Loucy (cell line): ENCODE results near the gene GPR39.

Experiments
- H2AFZ ChIP-seq: fragments of 200-600 bp; sonication (generic); 2 replicates; pipeline ENCODE4 v1.6.0; 2016; ENCODE audit warnings: antibody characterized with exemption, mild to moderate bottlenecking, low read length, moderate library complexity
- H3F3A ChIP-seq: fragments of 200-600 bp; 2 replicates; pipeline ENCODE4 v1.6.0; 2016; ENCODE audit warnings: antibody characterized with exemption, low read depth, mild to moderate bottlenecking
- H3K27me3 ChIP-seq: fragments of 200-600 bp; sonication (generic); 2 replicates; pipeline ENCODE4 v1.6.1; 2014; ENCODE audit warnings: low read length, mild to moderate bottlenecking; ENCODE audit not compliant: insufficient read depth, poor library complexity, severe bottlenecking
- H3K36me3 ChIP-seq: fragments of 200-600 bp; sonication (generic); 2 replicates; pipeline ENCODE4 v1.6.1; 2016; ENCODE audit warnings: low read length; ENCODE audit not compliant: insufficient read depth
- H3K4me1 ChIP-seq: fragments of 200-600 bp; sonication (generic); 2 replicates; pipeline ENCODE4 v1.5.1; 2014; ENCODE audit warnings: low read length, mild to moderate bottlenecking; ENCODE audit not compliant: insufficient read depth, poor library complexity, severe bottlenecking
- H3K4me2 ChIP-seq: fragments of 200-600 bp; sonication (generic); 2 replicates; pipeline ENCODE4 v1.6.0; 2014; ENCODE audit warnings: antibody characterized with exemption, low read length, low read depth, mild to moderate bottlenecking; ENCODE audit not compliant: poor library complexity, severe bottlenecking
- H3K4me3 ChIP-seq: fragments of 200-600 bp; sonication (generic); 2 replicates; pipeline ENCODE4 v1.5.1; 2014; ENCODE audit warnings: low read length, mild to moderate bottlenecking, mixed read lengths; ENCODE audit not compliant: poor library complexity, severe bottlenecking
- H3K79me2 ChIP-seq: fragments of 200-600 bp; sonication (generic); 2 replicates; pipeline ENCODE4 v1.6.1; 2014; ENCODE audit warnings: low read length; ENCODE audit not compliant: insufficient read depth
- H3K9ac ChIP-seq: fragments of 200-600 bp; sonication (generic); 2 replicates; pipeline ENCODE4 v1.6.0; 2014; ENCODE audit warnings: mild to moderate bottlenecking, low read depth, low read length, moderate library complexity; ENCODE audit not compliant: poor library complexity, severe bottlenecking
- H3K9me2 ChIP-seq: fragments of 200-600 bp; sonication (generic); replicated peaks from 2 replicates; pipeline ENCODE4 v1.6.1; 2016; ENCODE audit warnings: low read depth, low read length, mixed read lengths
- H3K9me3 ChIP-seq: fragments of 200-600 bp; sonication (generic); 2 replicates; pipeline ENCODE4 v1.6.1; 2014; ENCODE audit warnings: mild to moderate bottlenecking, antibody characterized with exemption, low read length, low read depth; ENCODE audit not compliant: insufficient read depth
- H4K20me1 ChIP-seq: fragments of 200-600 bp; sonication (generic); 2 replicates; pipeline ENCODE4 v1.6.0; 2014; ENCODE audit warnings: antibody characterized with exemption, low read length, mild to moderate bottlenecking; ENCODE audit not compliant: insufficient read depth, poor library complexity, severe bottlenecking
- EZH2phosphoT487 ChIP-seq: fragments of 200-600 bp; IDR thresholded peaks from 2 replicates; pipeline ENCODE4 v1.6.1; 2018; ENCODE audit warnings: antibody characterized with exemption, mild to moderate bottlenecking, moderate library complexity, borderline replicate concordance
- TF ChIP-seq, protein P1 (sequence below): fragments of 200-600 bp; sonication (generic); conservative IDR thresholded peaks from 2 replicates; pipeline ENCODE4 v1.5.1; 2014; ENCODE audit warnings: mild to moderate bottlenecking, antibody characterized with exemption, low read length

Gene GPR39

DNA sequence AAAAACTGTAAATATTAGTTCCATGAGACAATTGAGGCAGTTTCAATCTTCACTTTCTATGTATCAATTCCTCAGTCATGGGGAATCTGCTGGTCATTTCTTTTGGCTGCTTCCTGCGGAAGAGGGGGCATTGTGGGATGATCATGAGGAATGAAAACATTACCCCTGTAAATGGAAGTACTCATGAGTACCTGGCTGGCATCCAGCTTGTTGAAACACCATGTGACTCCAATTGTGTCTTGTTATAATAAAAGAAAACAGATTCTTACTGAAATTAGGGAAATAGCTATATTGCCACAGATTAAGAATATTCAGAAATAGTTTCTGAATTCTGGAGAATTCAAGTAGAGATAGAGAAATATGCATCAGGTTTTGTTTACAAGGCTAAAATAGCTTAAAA, 41.6 kb upstream of the GPR39 start:
- no peak for TF ChIP-seq EZH2phosphoT487
- TF ChIP-seq, protein P1, sequence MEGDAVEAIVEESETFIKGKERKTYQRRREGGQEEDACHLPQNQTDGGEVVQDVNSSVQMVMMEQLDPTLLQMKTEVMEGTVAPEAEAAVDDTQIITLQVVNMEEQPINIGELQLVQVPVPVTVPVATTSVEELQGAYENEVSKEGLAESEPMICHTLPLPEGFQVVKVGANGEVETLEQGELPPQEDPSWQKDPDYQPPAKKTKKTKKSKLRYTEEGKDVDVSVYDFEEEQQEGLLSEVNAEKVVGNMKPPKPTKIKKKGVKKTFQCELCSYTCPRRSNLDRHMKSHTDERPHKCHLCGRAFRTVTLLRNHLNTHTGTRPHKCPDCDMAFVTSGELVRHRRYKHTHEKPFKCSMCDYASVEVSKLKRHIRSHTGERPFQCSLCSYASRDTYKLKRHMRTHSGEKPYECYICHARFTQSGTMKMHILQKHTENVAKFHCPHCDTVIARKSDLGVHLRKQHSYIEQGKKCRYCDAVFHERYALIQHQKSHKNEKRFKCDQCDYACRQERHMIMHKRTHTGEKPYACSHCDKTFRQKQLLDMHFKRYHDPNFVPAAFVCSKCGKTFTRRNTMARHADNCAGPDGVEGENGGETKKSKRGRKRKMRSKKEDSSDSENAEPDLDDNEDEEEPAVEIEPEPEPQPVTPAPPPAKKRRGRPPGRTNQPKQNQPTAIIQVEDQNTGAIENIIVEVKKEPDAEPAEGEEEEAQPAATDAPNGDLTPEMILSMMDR: no peak
- Histone ChIP-seq H3K36me3 (no peaks in the 10 kb centered on the region), H4K20me1 (no peaks in the 10 kb centered on the region), H3K4me2 (no peak overlapping the region), H3F3A (no peaks in the 10 kb centered on the region), H3K9me2 (no peaks in the 10 kb centered on the region), H3K27me3 (no peaks in the 10 kb centered on the region), H3K4me1 (no peaks in the 10 kb centered on the region), H3K79me2 (no peaks in the 10 kb centered on the region), H3K9ac (no peak overlapping the region), H3K4me3 (no peak overlapping the region), H2AFZ (no peak overlapping the region), H3K9me3 (no peaks in the 10 kb centered on the region)

DNA sequence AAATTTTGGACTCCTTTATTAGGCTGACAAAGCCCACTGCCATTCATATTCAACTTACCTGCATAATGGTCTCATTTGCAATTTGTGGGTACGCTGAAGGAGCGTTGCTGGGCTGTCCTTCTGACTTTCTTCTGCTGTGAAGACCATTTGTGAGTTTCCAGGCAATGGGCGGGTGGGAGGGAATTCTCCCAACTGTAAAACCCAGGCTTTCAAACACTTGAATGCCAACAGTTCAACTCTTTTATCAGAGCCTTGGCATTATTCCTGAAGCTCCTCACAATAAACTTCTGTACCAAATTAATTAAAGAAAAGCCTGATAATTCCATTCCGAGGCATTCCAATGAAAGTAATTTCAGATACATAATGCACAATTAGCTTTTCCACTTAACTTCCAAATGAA, 35.2 kb upstream of the GPR39 start:
- H3K9me3 ChIP-seq: no peaks in the 10 kb centered on the region; the same call in 1 of the 2 replicates
- H3K36me3 ChIP-seq: no peaks in the 10 kb centered on the region
- no peak overlapping the region for H3K4me2 ChIP-seq
- no peak for TF ChIP-seq EZH2phosphoT487
- TF ChIP-seq, protein P1: no peak
- no peaks in the 10 kb centered on the region for H4K20me1 ChIP-seq
- no peak overlapping the region for H3K4me3 ChIP-seq
- no peak overlapping the region for H3K9ac ChIP-seq
- H3K79me2 ChIP-seq: no peaks in the 10 kb centered on the region
- no peaks in the 10 kb centered on the region for H3K9me2 ChIP-seq
- no peaks in the 10 kb centered on the region for H3F3A ChIP-seq
- H2AFZ ChIP-seq: no peak overlapping the region
- no peaks in the 10 kb centered on the region for H3K27me3 ChIP-seq
- no peaks in the 10 kb centered on the region for H3K4me1 ChIP-seq

DNA sequence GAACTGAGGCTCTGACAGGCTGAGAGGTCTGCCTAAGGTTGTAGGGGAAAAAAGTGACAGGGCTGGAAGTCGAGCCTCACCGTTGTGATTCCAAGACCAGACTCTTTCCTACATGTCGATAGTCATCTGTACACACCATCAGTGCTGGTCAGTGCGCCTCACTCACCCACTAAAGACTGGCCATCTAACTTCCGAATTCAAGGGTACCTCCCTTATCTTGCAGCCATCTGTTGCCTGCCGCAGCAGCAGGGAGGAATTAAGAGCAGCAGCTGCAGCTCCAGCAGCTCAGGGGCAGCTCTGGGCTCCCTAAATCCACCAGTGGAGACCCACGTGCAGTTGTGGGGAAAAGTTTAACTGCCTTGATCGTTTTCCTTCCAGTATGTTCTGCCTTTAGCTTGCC, 32.6 kb upstream of the GPR39 start:
- Histone ChIP-seq H3K36me3 (no peaks in the 10 kb centered on the region), H4K20me1 (no peaks in the 10 kb centered on the region), H3K79me2 (no peaks in the 10 kb centered on the region), H3K4me3 (no peak overlapping the region), H3K27me3 (no peaks in the 10 kb centered on the region), H3K9me3 (no peaks in the 10 kb centered on the region; the same call in 1 of the 2 replicates), H3K4me1 (no peaks in the 10 kb centered on the region), H3K9me2 (no peaks in the 10 kb centered on the region), H2AFZ (no peak overlapping the region), H3K4me2 (no peak overlapping the region), H3K9ac (no peak overlapping the region), H3F3A (no peaks in the 10 kb centered on the region)
- TF ChIP-seq, protein P1: no peak
- no peak for TF ChIP-seq EZH2phosphoT487
